DMS153 treated with DMSO at 0.1 percent for 48 hours (cell line): ENCODE measurements around the gene C1orf198.

ENCODE experiments used
- DNase-seq: peaks from one replicate; lab custom pipeline; 2025; ENCODE audit not compliant: unreplicated experiment; lab: John Stamatoyannopoulos, UW

C1orf198 gene

GRCh38 chr1:230814949-230815692, 53.2 kb downstream of the C1orf198 start:
- no peak for DNase-seq

DNA sequence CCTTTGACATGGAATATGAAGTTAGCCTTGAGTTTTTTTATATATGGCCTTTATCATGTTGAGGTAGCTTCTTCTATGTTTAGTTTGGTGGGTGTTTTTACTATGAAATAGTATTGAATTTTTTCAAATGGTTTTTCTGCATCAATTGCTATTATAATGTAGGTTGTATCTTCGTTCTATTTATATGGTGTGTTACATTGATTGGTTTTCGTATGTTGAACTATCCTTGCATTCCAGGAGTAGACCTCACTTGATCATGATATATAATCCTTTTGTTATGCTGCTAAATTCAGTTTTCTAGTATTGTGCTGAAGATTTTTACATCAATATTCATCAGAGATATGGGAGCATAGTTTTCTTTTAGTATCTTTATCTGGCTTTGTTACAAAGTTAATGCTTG, 55.8 kb downstream of the C1orf198 start:
- DNase-seq = no peak

DNA sequence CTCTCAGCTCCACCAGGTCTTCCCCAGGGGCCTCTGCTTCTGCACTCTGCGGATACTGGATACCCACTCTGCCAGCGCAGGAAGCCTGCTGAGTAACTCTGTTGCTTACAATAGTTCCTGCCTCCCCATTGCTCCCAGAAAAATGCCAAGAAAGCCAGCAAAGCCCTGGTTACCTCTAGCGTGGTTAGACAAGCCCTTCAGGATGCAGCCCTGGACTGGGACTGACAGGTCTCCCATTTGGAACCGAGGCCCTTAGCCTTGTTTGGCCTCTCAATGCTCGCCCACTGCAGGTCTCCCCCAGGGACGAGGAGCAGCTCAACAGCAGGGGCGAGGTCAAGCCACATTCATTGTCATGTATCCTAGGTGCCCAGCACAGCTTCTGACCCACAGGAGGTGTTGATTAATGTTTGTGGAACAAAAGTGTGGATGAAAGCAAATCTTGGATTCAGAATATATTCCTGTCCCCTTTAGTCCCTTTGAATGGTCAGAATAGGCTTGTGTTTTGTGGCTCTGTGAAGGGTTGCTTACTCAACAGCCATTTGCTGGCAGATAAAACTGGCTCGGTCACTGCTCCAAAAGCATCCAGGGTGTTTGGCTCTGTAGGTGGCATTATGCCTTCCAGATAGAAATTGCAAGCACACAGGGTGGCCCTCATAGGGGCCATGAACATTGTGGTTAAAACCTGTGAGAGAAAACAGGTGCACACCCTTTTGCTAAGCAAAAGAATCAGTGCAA, 58.9 kb downstream of the C1orf198 start:
- DNase-seq = no peak

DNA sequence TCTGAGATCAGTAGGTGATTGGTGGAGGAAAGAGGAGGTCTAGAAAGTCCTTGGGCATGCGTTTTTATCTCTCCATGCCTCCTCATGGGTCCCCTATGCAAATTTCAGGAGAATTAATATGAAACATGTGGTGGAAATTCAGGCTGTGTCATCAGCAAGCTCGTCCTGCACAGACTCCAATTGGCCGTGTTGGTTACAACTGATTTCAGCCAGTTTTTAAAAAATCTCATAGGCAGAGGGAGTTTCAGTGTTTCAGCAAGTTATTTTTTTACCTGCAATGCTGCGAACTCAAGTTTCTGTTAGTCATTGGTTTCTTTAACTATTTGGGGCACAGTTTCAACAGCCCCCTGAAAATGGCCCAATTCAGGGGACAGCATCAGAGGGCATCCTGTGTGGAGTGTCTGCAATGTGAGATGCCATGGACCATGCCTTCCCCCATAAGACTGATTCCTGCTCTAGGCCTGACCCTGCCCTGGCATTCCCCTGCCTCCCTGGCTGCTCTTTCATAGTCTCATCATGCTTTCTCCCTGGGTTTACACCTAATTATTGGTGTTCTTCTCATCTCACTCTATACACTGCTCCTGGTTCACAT, 59.9 kb downstream of the C1orf198 start:
- DNase-seq = no peak

GRCh38 chr1:230807561-230808280, 60.6 kb downstream of the C1orf198 start:
- no peak for DNase-seq

DNA sequence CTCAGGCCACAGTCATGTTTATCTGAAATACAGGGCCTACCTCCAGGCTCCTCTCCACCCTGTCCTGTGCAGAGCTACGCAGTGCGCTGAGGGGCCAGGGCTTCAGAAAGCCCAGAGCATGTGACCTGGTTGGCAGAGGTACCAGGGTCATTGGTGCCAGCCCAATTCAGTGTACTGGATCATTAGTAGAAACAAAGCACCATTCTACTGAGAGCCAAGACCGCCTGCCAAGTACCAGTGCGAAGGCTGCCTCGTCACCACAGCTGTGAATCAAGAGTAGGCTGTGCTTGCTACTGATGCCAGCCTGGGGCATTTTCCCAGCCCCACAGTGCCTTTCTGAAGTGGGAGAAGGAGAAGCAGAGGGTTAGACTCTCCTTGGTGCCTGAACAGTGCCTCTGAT, 61.3 kb downstream of the C1orf198 start:
- no peak for DNase-seq

DNA sequence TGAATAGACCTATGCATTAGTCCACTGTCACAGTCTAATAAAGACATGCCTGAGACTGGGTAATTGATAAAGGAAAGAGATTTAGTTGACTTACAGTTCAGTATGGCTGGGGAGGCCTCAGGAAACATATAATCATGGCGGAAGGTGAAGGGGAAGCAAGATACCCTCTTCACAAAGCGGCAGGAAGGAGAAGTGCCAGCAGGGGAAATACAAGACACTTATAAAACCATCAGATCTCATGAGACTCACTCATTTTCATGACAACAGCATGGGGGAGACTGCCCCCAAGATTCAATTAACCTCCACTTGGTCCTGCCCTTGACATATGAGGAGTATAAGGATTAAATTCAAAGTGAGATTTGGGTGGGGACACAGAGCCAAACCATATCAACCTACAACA, 61.8 kb downstream of the C1orf198 start:
- DNase-seq = no peak

DNA sequence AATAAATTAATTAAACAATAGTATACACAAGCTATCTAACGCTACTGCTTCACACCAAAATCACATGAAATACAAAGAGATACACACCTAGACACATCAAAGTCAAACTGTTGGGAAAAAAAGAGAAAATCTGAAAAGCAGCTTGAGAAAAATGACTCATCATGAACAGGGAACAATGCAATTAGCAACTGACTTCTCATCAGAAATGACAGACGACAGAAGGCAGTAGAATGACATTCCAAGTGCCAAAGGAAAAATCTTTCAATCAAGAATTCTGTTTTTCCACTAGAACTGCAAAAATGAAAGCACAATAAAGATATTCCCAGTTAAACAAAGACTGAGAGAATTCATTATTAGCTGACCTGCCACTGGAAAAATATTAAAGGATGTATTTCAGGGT, 63.9 kb downstream of the C1orf198 start:
- DNase-seq = no peak

- no peak for DNase-seq
Observed at GRCh38 chr1:230800891-230801840, 67.2 kb downstream of the C1orf198 start.

GRCh38 chr1:230798491-230798890, 69.8 kb downstream of the C1orf198 start:
- DNase-seq = no peak

GRCh38 chr1:230797942-230798365, 70.4 kb downstream of the C1orf198 start:
- peak; percentile 45 for DNase-seq

DNA sequence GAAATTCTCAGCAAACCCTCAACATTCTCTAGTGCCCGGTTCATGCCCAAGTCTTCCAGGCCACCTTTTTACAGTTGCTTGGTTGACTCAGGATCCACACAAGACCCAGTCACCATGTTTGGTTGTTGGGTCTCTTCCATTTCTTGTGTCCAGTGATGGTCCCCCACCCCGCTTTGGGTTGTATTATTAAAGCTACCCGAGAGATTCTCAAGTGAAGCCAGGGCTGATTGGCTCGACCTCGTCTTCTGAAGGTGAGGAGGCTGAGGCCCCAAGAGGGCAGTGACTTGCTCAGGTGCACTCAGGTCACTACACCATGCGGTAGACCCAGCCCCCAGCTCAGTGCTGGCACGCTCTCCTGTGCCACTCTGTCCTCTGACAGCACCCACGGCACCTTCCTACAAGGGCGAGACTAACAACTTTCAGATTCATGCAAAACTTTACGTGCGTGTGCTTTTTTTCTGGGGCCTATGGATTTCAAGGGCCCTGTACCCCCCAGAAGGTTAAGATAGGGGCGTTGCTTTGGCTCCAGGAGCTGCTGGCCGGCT, 70.9 kb downstream of the C1orf198 start:
- DNase-seq = no peak

- no peak for DNase-seq
Observed at GRCh38 chr1:230796626-230797025, 71.7 kb downstream of the C1orf198 start.

- no peak for DNase-seq
Observed at GRCh38 chr1:230794871-230795605, 73.3 kb downstream of the C1orf198 start.

DNA sequence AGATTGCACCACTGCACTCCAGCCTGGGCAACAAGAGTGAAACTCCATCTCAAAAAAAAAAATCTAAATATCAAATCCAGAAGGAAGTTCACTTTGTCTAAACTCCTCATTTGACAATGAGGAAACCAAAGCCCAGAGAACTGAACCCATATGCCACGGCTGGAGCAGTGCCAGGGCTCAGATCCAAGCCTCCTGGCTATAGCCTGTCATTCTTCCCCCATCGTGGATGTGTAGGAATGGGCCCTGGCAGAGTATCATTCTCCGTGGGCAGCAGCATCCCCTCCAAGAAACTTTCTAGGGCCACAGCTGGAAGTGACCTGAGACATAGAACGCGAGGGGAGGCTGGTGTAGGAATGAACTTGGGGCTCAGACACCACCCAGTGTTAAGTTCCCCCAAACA, 73.9 kb downstream of the C1orf198 start:
- no peak for DNase-seq

- DNase-seq = no peak
Observed at GRCh38 chr1:230793463-230793745, 74.9 kb downstream of the C1orf198 start.

DNA sequence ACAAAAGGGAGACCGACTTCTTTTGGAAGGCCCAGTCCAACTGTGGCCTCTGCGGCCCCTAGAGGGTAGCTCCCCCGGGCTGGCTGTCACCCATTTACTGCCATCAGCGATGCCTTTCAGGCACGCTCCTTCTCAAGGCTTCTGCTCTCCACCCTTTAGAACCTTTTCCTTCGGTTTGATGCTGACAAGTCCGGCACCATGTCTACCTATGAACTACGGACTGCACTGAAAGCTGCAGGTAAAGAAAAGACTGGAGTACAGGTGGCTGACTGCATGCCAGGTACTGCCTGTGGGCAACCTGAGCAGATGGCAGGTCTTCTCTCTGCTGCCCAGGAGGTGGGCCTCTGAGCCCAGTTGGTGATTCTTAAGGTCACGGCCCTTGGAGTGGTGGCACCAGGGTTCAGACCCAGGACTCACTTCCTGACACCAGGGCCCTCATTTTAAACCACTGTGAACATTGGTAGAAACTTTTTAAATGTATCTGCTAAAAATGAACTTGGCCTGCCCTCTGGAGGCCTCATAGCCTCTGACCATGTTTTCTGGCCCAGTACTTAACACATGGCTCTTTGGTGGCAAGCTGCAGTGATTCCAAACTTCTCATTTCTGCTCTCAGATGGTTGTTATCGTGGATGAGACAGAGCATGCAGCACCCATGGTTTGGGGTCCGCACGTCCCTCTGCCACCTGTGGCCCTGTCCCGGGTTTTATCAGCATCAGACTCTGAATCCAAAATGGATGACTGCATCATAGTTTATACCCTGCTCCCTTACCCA, 75.4 kb downstream of the C1orf198 start:
- no peak for DNase-seq

GRCh38 chr1:230791986-230792564, 76.2 kb downstream of the C1orf198 start:
- DNase-seq = no peak

DNA sequence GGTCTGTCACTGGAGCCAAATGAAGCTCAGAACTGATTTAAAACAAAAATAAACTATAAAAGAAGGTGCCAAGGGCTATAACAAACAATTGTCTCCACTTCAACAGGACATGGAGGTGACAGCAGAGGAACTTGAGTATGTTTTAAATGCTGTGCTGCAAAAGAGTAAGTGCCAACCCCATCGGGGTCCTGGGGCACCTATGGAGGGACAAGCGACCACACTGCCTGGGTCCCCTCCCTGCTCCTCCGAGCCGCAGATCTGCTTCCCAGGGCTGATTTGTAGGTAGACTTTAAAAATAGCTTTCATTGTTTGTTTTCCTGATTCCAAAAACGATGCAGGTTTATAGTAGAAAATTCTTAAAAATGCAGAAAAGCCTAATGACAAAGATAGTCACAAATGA, 78.3 kb downstream of the C1orf198 start:
- DNase-seq = no peak
